Sigmoid colon (tissue), 7 donors: ENCODE data around the gene EBLN2. TPM values are rescaled to one million over a fixed set of nuclear protein-coding genes. Genes with fewer than 3 reads are reported as not detected.

Experiments
- DNase-seq: peaks from one replicate; pipeline ENCODE4 v3.0.0-alpha.2; 2019
- H3K27ac ChIP-seq, 4 donors: fragments of 200-600 bp; sonication (generic); one replicate each; pipeline ENCODE4 v1.5.1; 2016 to 2019; ENCODE audit warnings: mild to moderate bottlenecking in 1 of 4
- H3K27me3 ChIP-seq, 3 donors: fragments of 200-600 bp; sonication (generic); one replicate each; pipeline ENCODE4 v1.5.1; 2019; ENCODE audit warnings: mild to moderate bottlenecking in 1 of 3
- H3K36me3 ChIP-seq, 4 donors: fragments of 200-600 bp; sonication (generic); one replicate each; pipeline ENCODE4 v1.5.1; 2016 to 2019
- H3K4me1 ChIP-seq, 4 donors: fragments of 200-600 bp; sonication (generic); one replicate each; pipeline ENCODE4 v1.5.1; 2017 to 2019
- H3K4me3 ChIP-seq, 4 donors: fragments of 200-600 bp; sonication (generic); one replicate each; pipeline ENCODE4 v1.5.1; 2017 to 2019; ENCODE audit warnings: mild to moderate bottlenecking in 2 of 4, moderate library complexity in 1 of 4
- H3K9me3 ChIP-seq, 4 donors: fragments of 200-600 bp in 3 of 4; sonication (generic) in 3 of 4; one replicate each; pipeline versions ENCODE4 v1.5.1 to v1.6.1; 2013 to 2019
- EP300 ChIP-seq, 4 donors: sonication (generic); formaldehyde crosslinking; IDR thresholded peaks; one replicate each; pipeline ENCODE4 v1.6.1; 2017; ENCODE audit warnings: antibody characterized with exemption in 4 of 4
- POLR2A ChIP-seq, 2 donors: fragments of 450-650 bp; IDR thresholded peaks; one replicate each; pipeline ENCODE4 v1.6.1; 2016; ENCODE audit warnings: antibody characterized with exemption in 2 of 2, mild to moderate bottlenecking in 2 of 2, moderate library complexity in 2 of 2
- POLR2AphosphoS5 ChIP-seq, 4 donors: sonication (generic); formaldehyde crosslinking; IDR thresholded peaks; one replicate each; pipeline ENCODE4 v1.6.1; 2017; ENCODE audit warnings: antibody characterized with exemption in 4 of 4
- WGBS, 2 donors: extraction: QIAGEN DNeasy Blood & Tissue Kit; methylation state at CpG; one replicate each; pipeline ENCODE4 v1.1.7; 2013; 5-methylcytosine and 5-hydroxymethylcytosine counted together
- intact Hi-C: fragments of 100-400 bp; cut with DNase I; formaldehyde crosslinking; loops from one replicate; pipeline ENCODE4 v1.15.1; 2023
- polyA plus RNA-seq, 3 donors: library from polyadenylated mRNA; stranded (reverse); fragments of 200-250 nt; gene quantifications; one replicate each; pipeline ENCODE4 v1.2.3, GENCODE V29; 2013
- total RNA-seq, 4 donors: library from RNA; depleted of rRNA; stranded (reverse); fragments of >200 nt; gene quantifications; one replicate each; pipeline ENCODE4 v1.1.0, GENCODE V29; 2016
- TF ChIP-seq, protein P1 (sequence below), 4 experiments: fragments of 450-650 bp in 3 of 4; fragments of 200-600 bp in 1 of 4; IDR thresholded peaks; one replicate each; pipeline ENCODE4 v1.5.1; 2016 to 2019; ENCODE audit warnings: antibody characterized with exemption in 4 of 4, mild to moderate bottlenecking in 3 of 4, moderate library complexity in 2 of 4
- donor health status: healthy with polysubstance abuse.
- donor health status: Bipolar disorder and iron deficiency.
- donor health status: healthy.

Gene EBLN2
- total and polyA plus RNA-seq, 7 donors: 1.1 to 14.7 (median 4.8) TPM; not detected in 2

DNA sequence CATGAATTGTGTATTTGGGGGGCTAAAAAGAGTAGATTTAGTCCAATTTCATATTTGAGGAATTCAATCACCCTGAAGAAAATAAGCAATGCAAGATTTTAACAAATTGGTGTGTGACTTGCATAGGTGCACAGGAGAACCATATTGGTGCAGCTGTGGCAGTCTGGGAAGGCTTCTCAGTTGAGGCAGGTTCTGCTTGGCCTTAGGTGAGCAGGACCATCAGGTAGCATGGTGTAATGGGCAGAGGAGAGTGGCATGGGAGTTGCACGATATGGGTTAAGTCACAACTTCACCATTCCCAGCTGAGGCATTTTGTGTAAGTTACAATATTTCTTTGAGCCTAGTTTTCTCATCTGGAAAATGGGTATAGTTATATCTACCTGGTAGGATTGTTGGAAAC lies 10.5 kb downstream of the EBLN2 start:
- H3K4me3 ChIP-seq: no peak overlapping the region
- H3K9me3 ChIP-seq: no peaks in the 10 kb centered on the region
- DNase-seq: no peak
- no peak for TF ChIP-seq EP300 (IDR thresholded peaks at IDR 0.05)
- no peak for TF ChIP-seq POLR2AphosphoS5 (IDR thresholded peaks at IDR 0.05)
- TF ChIP-seq, protein P1, sequence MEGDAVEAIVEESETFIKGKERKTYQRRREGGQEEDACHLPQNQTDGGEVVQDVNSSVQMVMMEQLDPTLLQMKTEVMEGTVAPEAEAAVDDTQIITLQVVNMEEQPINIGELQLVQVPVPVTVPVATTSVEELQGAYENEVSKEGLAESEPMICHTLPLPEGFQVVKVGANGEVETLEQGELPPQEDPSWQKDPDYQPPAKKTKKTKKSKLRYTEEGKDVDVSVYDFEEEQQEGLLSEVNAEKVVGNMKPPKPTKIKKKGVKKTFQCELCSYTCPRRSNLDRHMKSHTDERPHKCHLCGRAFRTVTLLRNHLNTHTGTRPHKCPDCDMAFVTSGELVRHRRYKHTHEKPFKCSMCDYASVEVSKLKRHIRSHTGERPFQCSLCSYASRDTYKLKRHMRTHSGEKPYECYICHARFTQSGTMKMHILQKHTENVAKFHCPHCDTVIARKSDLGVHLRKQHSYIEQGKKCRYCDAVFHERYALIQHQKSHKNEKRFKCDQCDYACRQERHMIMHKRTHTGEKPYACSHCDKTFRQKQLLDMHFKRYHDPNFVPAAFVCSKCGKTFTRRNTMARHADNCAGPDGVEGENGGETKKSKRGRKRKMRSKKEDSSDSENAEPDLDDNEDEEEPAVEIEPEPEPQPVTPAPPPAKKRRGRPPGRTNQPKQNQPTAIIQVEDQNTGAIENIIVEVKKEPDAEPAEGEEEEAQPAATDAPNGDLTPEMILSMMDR (IDR thresholded peaks at IDR 0.05): no peak
- no peak for TF ChIP-seq POLR2A (IDR thresholded peaks at IDR 0.05)
- H3K27ac ChIP-seq: no peak overlapping the region
- intact Hi-C loops: no loop called here
- H3K27me3 ChIP-seq: no peaks in the 10 kb centered on the region
- H3K4me1 ChIP-seq: no peaks in the 10 kb centered on the region
- H3K36me3 ChIP-seq: no peaks in the 10 kb centered on the region
- 93 to 94% methylated on average over 1 of the region's 1 CpG for WGBS, 2 donors

DNA sequence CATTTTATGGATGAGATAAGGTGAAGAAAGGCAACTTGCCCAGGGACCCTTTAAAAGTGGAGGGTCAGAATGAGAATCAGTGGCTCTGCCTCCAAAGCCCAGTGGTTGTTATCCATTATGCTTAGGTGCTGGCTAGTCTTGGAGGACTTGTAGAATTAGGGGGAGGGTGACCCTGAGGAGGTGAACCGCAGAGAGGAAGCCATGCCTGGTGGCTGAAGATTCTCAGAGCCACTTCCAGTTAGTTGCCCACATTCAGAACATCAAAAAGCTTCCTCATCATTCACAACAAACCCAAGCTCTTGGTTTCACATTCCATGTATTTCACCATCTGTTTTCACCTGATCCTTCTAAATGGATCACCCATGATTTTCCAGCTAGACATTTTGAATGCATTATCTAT lies 11.2 kb downstream of the EBLN2 start:
- intact Hi-C loops: no loop called here
- Histone ChIP-seq H3K27me3 (no peaks in the 10 kb centered on the region), H3K27ac (no peak overlapping the region), H3K4me1 (no peaks in the 10 kb centered on the region), H3K9me3 (no peaks in the 10 kb centered on the region), H3K4me3 (no peak overlapping the region), H3K36me3 (no peaks in the 10 kb centered on the region)
- no peak for DNase-seq
- no peak for TF ChIP-seq POLR2AphosphoS5 (IDR thresholded peaks at IDR 0.05)
- 50 to 77% methylated on average over 1 of the region's 1 CpG for WGBS, 2 donors

DNA sequence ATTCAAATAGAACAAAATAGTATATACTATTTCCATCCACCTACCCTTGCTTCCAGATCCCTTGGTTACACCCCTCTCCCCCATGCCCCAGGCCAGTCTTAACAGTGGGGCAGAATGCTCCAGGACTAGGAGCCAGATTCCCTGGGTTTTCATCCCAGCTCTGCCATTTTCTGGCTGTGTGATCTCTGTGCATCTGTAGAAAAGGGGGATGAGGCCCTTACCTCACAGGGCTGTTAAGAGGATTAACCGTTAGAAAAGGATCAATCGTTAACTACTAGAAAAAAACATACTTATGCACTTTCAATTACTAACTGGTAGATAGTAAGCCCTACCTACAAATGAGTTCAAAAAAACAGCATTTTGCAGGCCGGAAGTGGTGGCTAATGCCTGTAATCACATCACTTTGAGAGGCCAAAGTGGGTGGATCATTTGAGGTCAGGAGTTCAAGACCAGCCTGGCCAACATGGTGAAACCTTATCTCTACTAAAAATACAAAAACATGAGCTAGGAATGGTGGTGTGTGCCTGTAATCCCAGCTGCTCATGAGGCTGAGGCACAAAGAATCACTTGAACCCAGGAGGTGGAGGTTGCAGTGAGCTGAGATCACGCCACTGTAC lies 11.7 kb downstream of the EBLN2 start:
- no peak for DNase-seq
- TF ChIP-seq EP300 (IDR thresholded peaks at IDR 0.05) (no peak), POLR2A (IDR thresholded peaks at IDR 0.05) (no peak), POLR2AphosphoS5 (IDR thresholded peaks at IDR 0.05) (no peak)
- TF ChIP-seq, protein P1 (IDR thresholded peaks at IDR 0.05): no peak
- no peaks in the 10 kb centered on the region for H3K36me3 ChIP-seq
- intact Hi-C loops: no loop called here
- H3K4me1 ChIP-seq: no peaks in the 10 kb centered on the region
- WGBS, 2 donors: 62 to 80% methylated on average over 4 of the region's 4 CpGs
- no peaks in the 10 kb centered on the region for H3K27me3 ChIP-seq
- no peaks in the 10 kb centered on the region for H3K9me3 ChIP-seq
- H3K4me3 ChIP-seq: no peak overlapping the region
- H3K27ac ChIP-seq: no peak overlapping the region

DNA sequence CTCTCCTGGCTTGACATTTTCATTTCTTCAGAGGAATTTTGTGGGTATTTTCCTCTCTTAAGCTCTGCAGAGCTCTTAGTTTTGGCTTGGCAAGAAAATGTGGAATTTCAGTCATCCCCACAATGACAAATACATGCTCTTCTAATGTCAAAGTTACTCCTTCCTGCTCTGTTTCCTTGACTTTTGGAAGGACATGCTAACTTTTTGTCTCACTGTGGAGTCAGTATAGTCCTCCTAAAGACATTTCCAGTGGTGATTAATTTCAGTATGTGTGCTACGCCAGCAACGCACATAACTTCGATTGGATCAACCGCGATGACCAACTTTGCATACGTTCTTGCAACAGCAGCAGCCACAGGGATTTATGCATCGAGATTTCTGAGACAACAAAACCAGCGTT lies 13.3 kb downstream of the EBLN2 start:
- H3K27ac ChIP-seq: no peak overlapping the region
- no peak for DNase-seq
- no peaks in the 10 kb centered on the region for H3K9me3 ChIP-seq
- no peaks in the 10 kb centered on the region for H3K36me3 ChIP-seq
- H3K4me1 ChIP-seq: no peaks in the 10 kb centered on the region
- TF ChIP-seq, protein P1 (IDR thresholded peaks at IDR 0.05): no peak
- no peak for TF ChIP-seq POLR2A (IDR thresholded peaks at IDR 0.05)
- TF ChIP-seq EP300 (IDR thresholded peaks at IDR 0.05): no peak
- TF ChIP-seq POLR2AphosphoS5 (IDR thresholded peaks at IDR 0.05): no peak
- no peak overlapping the region for H3K4me3 ChIP-seq
- no peaks in the 10 kb centered on the region for H3K27me3 ChIP-seq
- intact Hi-C loops: no loop called here
- WGBS, 2 donors: 92 to 93% methylated on average over 8 of the region's 8 CpGs

DNA sequence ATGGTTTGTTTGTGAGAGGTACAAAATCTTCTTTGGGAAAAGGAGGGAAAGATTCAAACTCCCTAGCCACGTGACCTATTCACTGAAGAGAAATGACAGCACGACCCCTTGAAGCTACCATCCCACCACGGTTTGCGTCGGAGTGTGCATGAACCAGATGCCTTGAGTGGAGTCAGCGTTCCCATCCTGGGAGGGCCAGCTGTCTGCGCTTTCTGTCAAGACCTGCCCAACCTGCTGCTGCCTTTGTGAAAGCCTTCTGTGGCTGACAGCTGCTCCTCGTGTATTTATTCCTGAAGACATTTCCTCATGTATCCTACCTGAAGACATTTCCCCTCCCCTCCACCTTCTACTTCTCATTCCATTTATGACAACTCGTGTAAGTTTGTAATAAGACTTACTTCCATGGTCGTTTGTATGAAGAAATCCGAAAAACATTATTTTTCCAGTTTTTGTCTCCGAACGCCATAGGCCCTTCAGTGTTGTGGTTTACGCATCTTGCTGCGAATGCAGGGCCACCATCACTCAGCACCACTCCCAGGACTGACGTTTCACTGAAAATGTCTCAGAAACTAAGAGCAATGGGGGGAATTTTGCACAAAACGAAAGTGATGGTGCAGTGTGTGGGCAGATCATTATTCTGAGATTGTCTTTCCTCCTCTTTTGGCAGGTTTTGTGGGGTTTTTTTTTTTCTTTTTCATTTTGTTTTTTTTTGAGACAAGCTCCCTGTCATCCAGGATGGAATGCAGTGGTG lies 18.9 kb downstream of the EBLN2 start:
- Histone ChIP-seq H3K36me3 (no peaks in the 10 kb centered on the region), H3K27ac (no peak overlapping the region), H3K27me3 (no peaks in the 10 kb centered on the region), H3K9me3 (no peaks in the 10 kb centered on the region), H3K4me3 (no peak overlapping the region), H3K4me1 (no peaks in the 10 kb centered on the region)
- intact Hi-C loops: loop anchor here (10.0 kb wide), 2 partner anchors 1206 to 1356 kb away; partner anchors contain the start of gene EIF4E3
- WGBS, 2 donors: 83 to 85% methylated on average over 17 of the region's 17 CpGs
- no peak for DNase-seq
- TF ChIP-seq POLR2AphosphoS5 (IDR thresholded peaks at IDR 0.05) (no peak), POLR2A (IDR thresholded peaks at IDR 0.05) (no peak), EP300 (IDR thresholded peaks at IDR 0.05) (no peak)
- TF ChIP-seq, protein P1 (IDR thresholded peaks at IDR 0.05): no peak
